H1 (cell line): ENCODE results near the gene E2F2. TPM values are rescaled to one million over a fixed set of nuclear protein-coding genes. Genes with fewer than 3 reads are reported as not detected.

Experiments
- CTCF ChIA-PET: fragments of 300-600 bp; sonication (Branson Sonifier 250); formaldehyde crosslinking; loops from one replicate; lab custom pipeline; 2021; ENCODE audit not compliant: partially characterized antibody; lab: Charles Lee
- POLR2A ChIA-PET: fragments of 300-600 bp; sonication (Branson Sonifier 250); formaldehyde crosslinking; loops from one replicate; lab custom pipeline; 2021; ENCODE audit warnings: inconsistent platforms; ENCODE audit not compliant: partially characterized antibody; lab: Charles Lee
- DNase-seq, 2 experiments: peaks; one replicate each; pipeline versions ENCODE4 v3.0.0 to v3.0.0-alpha.2; 2010 to 2022; ENCODE audit warnings: low spot score in 2 of 2, low read depth in 1 of 2, mixed read lengths in 1 of 2
- FAIRE-seq: peaks from 2 replicates; lab custom pipeline; 2011; peaks lifted over from hg19 to GRCh38; lab: Jason Lieb, UNC
- H2AFZ ChIP-seq: 2 replicates; pipeline ENCODE4 v1.8.1; 2012; ENCODE audit warnings: low read length, inconsistent platforms
- H2AK5ac ChIP-seq: 2 replicates; pipeline ENCODE4 v1.6.1; 2013; ENCODE audit warnings: low read depth, low read length
- H2BK120ac ChIP-seq: replicated peaks from 2 replicates; pipeline ENCODE3; 2013; ENCODE audit warnings: low read depth, low read length, inconsistent platforms
- H2BK12ac ChIP-seq: 2 replicates; pipeline ENCODE4 v1.6.1; 2013; ENCODE audit warnings: low read depth, low read length
- H2BK15ac ChIP-seq: 2 replicates; pipeline ENCODE4 v1.6.1; 2013; ENCODE audit warnings: low read length
- H2BK20ac ChIP-seq: 2 replicates; pipeline ENCODE4 v1.6.1; 2013; ENCODE audit warnings: low read length
- H2BK5ac ChIP-seq: 2 replicates; pipeline ENCODE4 v1.6.1; 2013; ENCODE audit warnings: low read depth, low read length
- H3K14ac ChIP-seq: 2 replicates; pipeline ENCODE4 v1.6.1; 2013; ENCODE audit warnings: inconsistent platforms; ENCODE audit not compliant: insufficient read length
- H3K18ac ChIP-seq: 2 replicates; pipeline ENCODE4 v1.6.1; 2013; ENCODE audit warnings: low read length; ENCODE audit errors: extremely low read depth
- H3K23ac ChIP-seq: 2 replicates; pipeline ENCODE4 v1.6.1; 2013; ENCODE audit warnings: inconsistent platforms; ENCODE audit not compliant: insufficient read length
- H3K23me2 ChIP-seq: 2 replicates; pipeline ENCODE4 v1.6.1; 2013; ENCODE audit warnings: low read depth, low read length
- H3K27ac ChIP-seq: 2 replicates; pipeline ENCODE4 v1.6.1; 2011; ENCODE audit warnings: low read depth, low read length, inconsistent platforms
- H3K27me3 ChIP-seq, 4 experiments: replicated peaks in 1 of 4; 1 replicate in 1 of 4; 2 replicates in 3 of 4; pipeline versions ENCODE4 v1.6.1 to v1.8.1; 2011 to 2013; ENCODE audit warnings: low read length in 3 of 4, mild to moderate bottlenecking in 3 of 4, inconsistent platforms in 2 of 4, mixed read lengths in 2 of 4, moderate library complexity in 1 of 4; ENCODE audit not compliant: control insufficient read depth in 3 of 4, insufficient read depth in 3 of 4; ENCODE audit errors: extremely low read depth in 1 of 4
- H3K36me3 ChIP-seq, 4 experiments: 2 replicates each; pipeline versions ENCODE4 v1.6.1 to v1.8.1; 2011 to 2013; ENCODE audit warnings: mild to moderate bottlenecking in 4 of 4, low read length in 3 of 4, moderate library complexity in 2 of 4, control low read depth in 1 of 4, inconsistent platforms in 1 of 4; ENCODE audit not compliant: insufficient read depth in 4 of 4, control insufficient read depth in 2 of 4
- H3K4ac ChIP-seq: replicated peaks from 2 replicates; pipeline ENCODE3; 2013; ENCODE audit warnings: low read length, low read depth, mixed read lengths, inconsistent platforms; ENCODE audit not compliant: insufficient read length
- H3K4me1 ChIP-seq, 4 experiments: replicated peaks in 1 of 4; 1 replicate in 1 of 4; 2 replicates in 3 of 4; pipeline versions ENCODE4 v1.6.1 to v1.8.1; 2011 to 2013; ENCODE audit warnings: low read length in 3 of 4, inconsistent platforms in 2 of 4, mixed read lengths in 1 of 4; ENCODE audit not compliant: insufficient read depth in 4 of 4, control insufficient read depth in 3 of 4
- H3K4me2 ChIP-seq, 2 experiments: 2 replicates each; pipeline versions ENCODE4 v1.6.1 to v1.8.1; 2011 to 2013; ENCODE audit warnings: low read depth in 2 of 2, low read length in 2 of 2, control low read depth in 1 of 2, inconsistent platforms in 1 of 2, mild to moderate bottlenecking in 1 of 2; ENCODE audit not compliant: insufficient read depth in 1 of 2
- H3K4me3 ChIP-seq, 4 experiments: fragments of 200-600, 300-600 bp in 1 of 4; sonication (generic), shearing (Covaris generic), sonication (Bioruptor Twin) in 1 of 4; 2 replicates each; pipeline versions ENCODE4 v1.5.1 to v1.8.1; 2011 to 2016; ENCODE audit warnings: low read length in 4 of 4, low read depth in 3 of 4, control low read depth in 2 of 4, inconsistent platforms in 2 of 4, mild to moderate bottlenecking in 2 of 4, mixed read lengths in 1 of 4, moderate library complexity in 1 of 4; ENCODE audit not compliant: insufficient read depth in 2 of 4; ENCODE audit errors: extremely low read depth in 1 of 4
- H3K56ac ChIP-seq: replicated peaks from 2 replicates; pipeline ENCODE3; 2013; ENCODE audit warnings: low read depth, mild to moderate bottlenecking, mixed read lengths, low read length, inconsistent platforms; ENCODE audit not compliant: insufficient read length
- H3K79me1 ChIP-seq: 2 replicates; pipeline ENCODE4 v1.6.1; 2013; ENCODE audit warnings: low read depth, low read length, control low read depth
- H3K79me2 ChIP-seq, 2 experiments: 2 replicates each; pipeline versions ENCODE4 v1.6.1 to v1.8.1; 2012 to 2013; ENCODE audit warnings: low read length in 2 of 2, mild to moderate bottlenecking in 2 of 2, inconsistent platforms in 1 of 2; ENCODE audit not compliant: insufficient read depth in 2 of 2, control insufficient read depth in 1 of 2
- H3K9ac ChIP-seq, 4 experiments: replicated peaks in 1 of 4; 1 replicate in 1 of 4; 2 replicates in 3 of 4; pipeline versions ENCODE4 v1.6.1 to v1.8.1; 2011 to 2013; ENCODE audit warnings: low read depth in 3 of 4, low read length in 3 of 4, control low read depth in 2 of 4, mild to moderate bottlenecking in 2 of 4, moderate library complexity in 2 of 4, inconsistent platforms in 1 of 4; ENCODE audit errors: extremely low read depth in 1 of 4
- H3K9me3 ChIP-seq, 2 experiments: 2 replicates each; pipeline versions ENCODE4 v1.6.1 to v1.8.1; 2012 to 2013; ENCODE audit warnings: mild to moderate bottlenecking in 2 of 2, moderate library complexity in 2 of 2, control low read depth in 1 of 2, inconsistent platforms in 1 of 2, low read depth in 1 of 2, low read length in 1 of 2, mixed read lengths in 1 of 2; ENCODE audit not compliant: insufficient read depth in 2 of 2
- H4K20me1 ChIP-seq, 2 experiments: replicated peaks in 1 of 2; 2 replicates each; pipeline versions ENCODE3 to v1.8.1; 2011 to 2013; ENCODE audit warnings: inconsistent platforms in 2 of 2, low read length in 2 of 2, mild to moderate bottlenecking in 1 of 2; ENCODE audit not compliant: insufficient read depth in 2 of 2, control insufficient read depth in 1 of 2
- H4K5ac ChIP-seq: 2 replicates; pipeline ENCODE4 v1.6.1; 2013; ENCODE audit warnings: low read length, low read depth, mixed read lengths, inconsistent platforms; ENCODE audit not compliant: insufficient read length
- H4K8ac ChIP-seq: 2 replicates; pipeline ENCODE4 v1.8.0; 2013; ENCODE audit warnings: mild to moderate bottlenecking, moderate library complexity, low read length, inconsistent platforms; ENCODE audit not compliant: insufficient read depth; ENCODE audit errors: extremely low read depth
- H4K91ac ChIP-seq: replicated peaks from 2 replicates; pipeline ENCODE3; 2013; ENCODE audit warnings: low read length, mixed read lengths, inconsistent platforms; ENCODE audit not compliant: insufficient read length
- CBX8 ChIP-seq: fragments of 300-800, 300-1000 bp; sonication (generic); IDR thresholded peaks from 2 replicates; pipeline ENCODE4 v1.7.1; 2016; ENCODE audit warnings: low read depth, low read length, borderline replicate concordance
- WGBS, 2 experiments: shearing (Covaris generic) in 1 of 2; methylation state at CpG; one replicate each; pipeline versions ENCODE4 v1.1.6 to v1.1.7; 2013 to 2015; ENCODE audit warnings: low lambda C conversion rate in 2 of 2, mixed read lengths in 2 of 2, inconsistent platforms in 1 of 2, low coverage in 1 of 2, missing lambda C conversion rate in 1 of 2; ENCODE audit not compliant: insufficient replicate concordance in 2 of 2, insufficient coverage in 1 of 2, insufficient read length in 1 of 2; ENCODE audit errors: extremely low coverage in 1 of 2, missing lambda C conversion rate in 1 of 2; 5-methylcytosine and 5-hydroxymethylcytosine counted together
- polyA plus RNA-seq, 7 experiments: library from polyadenylated mRNA; depleted of rRNA in 3 of 7; stranded (reverse) in 5 of 7; unstranded in 2 of 7; fragments of >200 nt in 5 of 7; fragments of 200-250 nt in 2 of 7; gene quantifications; 1 replicate in 5 of 7; 2 replicates in 1 of 7; 4 replicates in 1 of 7; pipeline versions ENCODE4 v1.2.1 to v1.2.3, GENCODE V29; 2011 to 2013; ENCODE audit warnings: missing spikeins in 2 of 7, mixed read lengths in 2 of 7
- total RNA-seq: library from RNA; stranded (reverse); fragmentation: NEBNext Ultra II Directional; extraction: Animal tissue kit (Norgen Biotek cat#: 25700); gene quantifications from 2 replicates; pipeline ENCODE4 v1.2.1, GENCODE V29; 2021

Gene E2F2
- total and polyA plus RNA-seq, 2 of the 8 experiments (the other 6 are each of a cell fraction or from before 2014, with no cell fraction given), result 1.8 to 7.0 TPM

DNA sequence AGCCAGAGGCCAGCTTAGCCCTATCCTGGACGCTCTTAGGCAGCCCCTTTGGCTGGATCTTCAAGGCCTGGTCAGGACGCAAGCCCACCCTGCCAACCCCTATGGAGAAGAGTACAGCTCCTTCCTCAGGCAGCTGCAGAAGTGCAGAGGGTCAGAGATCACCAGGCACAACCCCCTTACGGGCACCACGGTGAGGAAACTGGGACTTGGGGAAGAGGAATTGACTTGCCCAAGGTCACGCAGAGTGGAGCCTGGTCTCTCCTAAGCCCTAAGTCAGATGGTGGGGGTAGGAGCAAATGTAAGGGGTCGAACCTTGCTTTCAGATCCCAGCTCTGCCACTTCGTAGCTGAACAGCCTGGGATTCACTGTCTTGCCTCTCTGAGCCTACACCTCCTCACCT lies 3.7 kb downstream of the E2F2 start:
- Histone ChIP-seq H3K4me2 (no peak overlapping the region), H2BK120ac (no peak overlapping the region), H3K4me3 (no peak overlapping the region), H4K5ac (no peak overlapping the region), H2AK5ac (no peak overlapping the region), H3K56ac (no peak overlapping the region), H2BK15ac (no peak overlapping the region), H2AFZ (no peak overlapping the region), H3K9ac (no peak overlapping the region), H3K4ac (no peak overlapping the region), H3K79me2 (peaks cover 0 to 3% of the 10 kb centered on the region in 2 experiments; a peak in 1 of 4 replicates), H4K8ac (no peak overlapping the region), H2BK12ac (0 out of 2 replicates have a peak overlapping the region, but pooled peaks have one; percentile 9), H3K9me3 (no peaks in the 10 kb centered on the region), H3K79me1 (peaks cover 2% of the 10 kb centered on the region; the same call in 1 of the 2 replicates), H4K20me1 (peaks cover 3 to 10% of the 10 kb centered on the region in 2 experiments), H3K27ac (no peak overlapping the region), H3K23ac (no peak overlapping the region), H3K27me3 (peaks cover 3 to 25% (median 17%) of the 10 kb centered on the region in 4 experiments), H3K36me3 (no peaks in the 10 kb centered on the region), H2BK5ac (no peak overlapping the region), H3K4me1 (peaks cover 9 to 25% (median 15%) of the 10 kb centered on the region in 4 experiments), H4K91ac (no peak overlapping the region), H2BK20ac (no peak overlapping the region), H3K18ac (no peak overlapping the region), H3K14ac (no peak overlapping the region), H3K23me2 (peaks cover 8% of the 10 kb centered on the region; the same call in 1 of the 2 replicates)
- TF ChIP-seq CBX8, result no peak
- DNase-seq, result no peak
- CTCF ChIA-PET, result interaction anchor here (0.6 to 16.2 kb wide), 12 partner anchors 8 to 142 kb away, joined by 3 to 230 read pairs (median 5); no protein-coding TSS in a partner anchor
- no peak for FAIRE-seq
- POLR2A ChIA-PET, result interaction anchor here (0.7 to 1.5 kb wide), 5 partner anchors 9 to 183 kb away, joined by 3 to 7 read pairs (median 4); partner anchors contain the start of genes HNRNPR and RPL11
- 90% methylated on average over 7 of the region's 7 CpGs; no CpG with 5 or more reads in 1 of the 2 experiments for WGBS, 2 experiments
